Suprapubic skin (tissue), 4 donors: ENCODE results near the gene ACSL3. TPM values are rescaled to one million over a fixed set of nuclear protein-coding genes. Genes with fewer than 3 reads are reported as not detected.
A peak's percentile ranks its signal among the peaks of the same experiment; 100 is the strongest.
"Not testable (repeated sequence)": the region's sequence is repeated elsewhere in the genome, so short reads cannot be mapped to it uniquely, and the experiment has no call there.

Experiments
- DNase-seq, 2 donors: peaks; one replicate each; pipeline ENCODE4 v3.0.0-alpha.2; 2019; ENCODE audit warnings: low spot score in 2 of 2
- H3K27ac ChIP-seq: fragments of 200-600 bp; sonication (generic); one replicate; pipeline ENCODE4 v1.5.1; 2019
- H3K27me3 ChIP-seq: fragments of 200-600 bp; sonication (generic); one replicate; pipeline ENCODE4 v1.5.1; 2019
- H3K36me3 ChIP-seq: fragments of 200-600 bp; sonication (generic); one replicate; pipeline ENCODE4 v1.5.1; 2019
- H3K4me1 ChIP-seq: fragments of 200-600 bp; sonication (generic); one replicate; pipeline ENCODE4 v1.5.1; 2019
- H3K4me3 ChIP-seq: fragments of 200-600 bp; sonication (generic); one replicate; pipeline ENCODE4 v1.5.1; 2019; ENCODE audit warnings: mild to moderate bottlenecking
- H3K9me3 ChIP-seq: fragments of 200-600 bp; sonication (generic); one replicate; pipeline ENCODE4 v1.5.1; 2019
- EP300 ChIP-seq: sonication (generic); formaldehyde crosslinking; IDR thresholded peaks from one replicate; pipeline ENCODE4 v1.6.1; 2017; ENCODE audit warnings: antibody characterized with exemption
- POLR2A ChIP-seq, 2 donors: fragments of 450-650 bp; IDR thresholded peaks; one replicate each; pipeline ENCODE4 v1.6.1; 2017; ENCODE audit warnings: antibody characterized with exemption in 2 of 2, mild to moderate bottlenecking in 2 of 2, moderate library complexity in 2 of 2
- POLR2AphosphoS5 ChIP-seq, 3 donors: sonication (generic); formaldehyde crosslinking; IDR thresholded peaks; one replicate each; pipeline ENCODE4 v1.6.1; 2017; ENCODE audit warnings: antibody characterized with exemption in 3 of 3
- WGBS: methylation state at CpG from one replicate; pipeline ENCODE4 v1.1.5; 2018; 5-methylcytosine and 5-hydroxymethylcytosine counted together
- total RNA-seq, 4 donors: library from RNA; depleted of rRNA; stranded (reverse); fragments of >200 nt; gene quantifications; one replicate each; pipeline ENCODE4 v1.1.0, GENCODE V29; 2016
- TF ChIP-seq, protein P1 (sequence below), 2 donors: fragments of 200-600 bp in 1 of 2; fragments of 450-650 bp in 1 of 2; sonication (generic) in 1 of 2; IDR thresholded peaks; one replicate each; pipeline ENCODE4 v1.5.1; 2016 to 2019; ENCODE audit warnings: antibody characterized with exemption in 2 of 2, mild to moderate bottlenecking in 1 of 2, moderate library complexity in 1 of 2

Gene ACSL3
- total RNA-seq, 4 donors from 2014 or later = 46.6 to 154 (median 60.2) TPM

DNA sequence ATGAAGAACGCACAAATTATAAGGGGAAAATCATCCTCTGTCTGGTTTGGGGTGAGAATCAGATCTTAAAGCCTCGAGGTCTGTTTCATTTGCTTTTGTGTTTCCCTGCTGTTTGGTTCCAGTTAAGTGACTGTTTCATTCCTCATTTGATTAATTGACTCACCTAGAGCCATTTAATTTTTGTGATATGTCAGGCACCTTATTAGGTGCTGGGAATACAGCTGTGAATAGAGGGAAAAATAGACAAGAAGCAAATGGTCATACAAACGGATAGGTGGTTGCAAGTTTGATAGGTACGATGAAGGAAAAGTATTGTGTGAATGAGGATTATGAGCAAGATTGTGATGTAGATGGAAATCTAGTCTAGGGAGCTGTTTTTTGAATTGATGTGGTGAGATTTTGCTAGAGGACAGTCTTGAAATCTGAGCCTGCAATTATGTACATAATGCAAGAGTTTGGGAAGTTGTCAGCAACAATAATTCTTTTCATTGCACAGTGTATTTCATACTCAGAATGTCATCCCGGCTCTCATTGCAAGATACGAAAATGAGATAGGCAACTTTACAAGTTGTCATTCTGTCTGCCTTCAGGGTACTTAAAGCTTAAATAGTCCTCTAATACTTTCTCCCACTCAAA is 2.2 kb downstream of the ACSL3 start:
- H3K27me3 ChIP-seq = no peaks in the 10 kb centered on the region
- H3K4me1 ChIP-seq = peaks cover 39% of the 10 kb centered on the region
- no peak overlapping the region for H3K27ac ChIP-seq
- DNase-seq = no peak
- 63% methylated on average over 6 of the region's 6 CpGs for WGBS
- TF ChIP-seq, protein P1, sequence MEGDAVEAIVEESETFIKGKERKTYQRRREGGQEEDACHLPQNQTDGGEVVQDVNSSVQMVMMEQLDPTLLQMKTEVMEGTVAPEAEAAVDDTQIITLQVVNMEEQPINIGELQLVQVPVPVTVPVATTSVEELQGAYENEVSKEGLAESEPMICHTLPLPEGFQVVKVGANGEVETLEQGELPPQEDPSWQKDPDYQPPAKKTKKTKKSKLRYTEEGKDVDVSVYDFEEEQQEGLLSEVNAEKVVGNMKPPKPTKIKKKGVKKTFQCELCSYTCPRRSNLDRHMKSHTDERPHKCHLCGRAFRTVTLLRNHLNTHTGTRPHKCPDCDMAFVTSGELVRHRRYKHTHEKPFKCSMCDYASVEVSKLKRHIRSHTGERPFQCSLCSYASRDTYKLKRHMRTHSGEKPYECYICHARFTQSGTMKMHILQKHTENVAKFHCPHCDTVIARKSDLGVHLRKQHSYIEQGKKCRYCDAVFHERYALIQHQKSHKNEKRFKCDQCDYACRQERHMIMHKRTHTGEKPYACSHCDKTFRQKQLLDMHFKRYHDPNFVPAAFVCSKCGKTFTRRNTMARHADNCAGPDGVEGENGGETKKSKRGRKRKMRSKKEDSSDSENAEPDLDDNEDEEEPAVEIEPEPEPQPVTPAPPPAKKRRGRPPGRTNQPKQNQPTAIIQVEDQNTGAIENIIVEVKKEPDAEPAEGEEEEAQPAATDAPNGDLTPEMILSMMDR (IDR thresholded peaks at IDR 0.05) = no peak
- no peak for TF ChIP-seq POLR2AphosphoS5 (IDR thresholded peaks at IDR 0.05)
- no peak for TF ChIP-seq EP300
- TF ChIP-seq POLR2A (IDR thresholded peaks at IDR 0.05) = no peak
- H3K36me3 ChIP-seq = no peaks in the 10 kb centered on the region
- no peaks in the 10 kb centered on the region for H3K9me3 ChIP-seq
- H3K4me3 ChIP-seq = peak overlapping the region; percentile 99

DNA sequence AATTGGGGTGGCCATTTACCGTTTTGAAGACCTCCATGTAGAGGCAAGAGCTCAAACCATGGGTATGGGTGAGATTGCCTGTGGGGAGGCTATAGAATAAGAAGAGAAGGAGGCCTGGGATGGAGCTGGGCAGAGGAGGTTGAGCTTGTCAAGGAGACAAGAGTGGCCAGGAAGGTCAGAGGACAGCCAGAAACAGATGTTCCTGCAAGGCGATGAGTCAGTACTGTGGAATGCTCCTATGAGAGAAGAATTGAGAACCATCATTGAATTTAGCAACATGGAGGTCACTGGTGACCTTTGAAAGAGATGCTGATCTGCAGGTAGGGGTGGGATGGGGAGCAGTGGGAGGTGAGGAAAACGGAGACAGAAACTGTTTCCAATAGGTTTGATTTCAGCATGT is 3.5 kb downstream of the ACSL3 start:
- DNase-seq = no peak
- H3K4me1 ChIP-seq = peaks cover 42% of the 10 kb centered on the region
- no peak overlapping the region for H3K4me3 ChIP-seq
- no peaks in the 10 kb centered on the region for H3K9me3 ChIP-seq
- no peak overlapping the region for H3K27ac ChIP-seq
- H3K36me3 ChIP-seq = no peaks in the 10 kb centered on the region
- 88% methylated on average over 3 of the region's 3 CpGs for WGBS
- no peak for TF ChIP-seq POLR2A (IDR thresholded peaks at IDR 0.05)
- no peak for TF ChIP-seq POLR2AphosphoS5 (IDR thresholded peaks at IDR 0.05)
- TF ChIP-seq EP300 = no peak
- TF ChIP-seq, protein P1 (IDR thresholded peaks at IDR 0.05) = no peak
- H3K27me3 ChIP-seq = no peaks in the 10 kb centered on the region

GRCh38 chr2:222865301-222865700 is 4.5 kb downstream of the ACSL3 start:
- Histone ChIP-seq H3K4me1 (peaks cover 39% of the 10 kb centered on the region), H3K36me3 (no peaks in the 10 kb centered on the region), H3K9me3 (no peaks in the 10 kb centered on the region), H3K4me3 (no peak overlapping the region), H3K27ac (no peak overlapping the region), H3K27me3 (no peaks in the 10 kb centered on the region)
- TF ChIP-seq POLR2A (IDR thresholded peaks at IDR 0.05) (no peak), EP300 (no peak), POLR2AphosphoS5 (IDR thresholded peaks at IDR 0.05) (no peak)
- TF ChIP-seq, protein P1 (IDR thresholded peaks at IDR 0.05) = no peak
- WGBS = 72% methylated on average over 2 of the region's 2 CpGs
- no peak for DNase-seq

GRCh38 chr2:222866358-222866960 is 5.6 kb downstream of the ACSL3 start:
- Histone ChIP-seq H3K27ac (no peak overlapping the region), H3K27me3 (no peaks in the 10 kb centered on the region), H3K4me3 (no peak overlapping the region), H3K9me3 (no peaks in the 10 kb centered on the region), H3K36me3 (no peaks in the 10 kb centered on the region), H3K4me1 (peaks cover 36% of the 10 kb centered on the region)
- no peak for DNase-seq
- WGBS = 89% methylated on average over 12 of the region's 13 CpGs
- no peak for TF ChIP-seq EP300
- no peak for TF ChIP-seq POLR2AphosphoS5 (IDR thresholded peaks at IDR 0.05)
- TF ChIP-seq POLR2A (IDR thresholded peaks at IDR 0.05) = no peak
- TF ChIP-seq, protein P1 (IDR thresholded peaks at IDR 0.05) = no peak

GRCh38 chr2:222868560-222869251 is 7.9 kb downstream of the ACSL3 start:
- peaks cover 14% of the 10 kb centered on the region for H3K4me1 ChIP-seq

More at GRCh38 chr2:222868560-222869251, 7.9 kb downstream of the ACSL3 start:
- H3K36me3 ChIP-seq, H3K9me3 ChIP-seq, DNase-seq, H3K27ac ChIP-seq, H3K4me3 ChIP-seq, H3K27me3 ChIP-seq: not testable (repeated sequence)
- 90% methylated on average over 8 of the region's 8 CpGs for WGBS
